Stimulated activated CD4-positive, alpha-beta T cell treated with anti-CD3 and anti-CD28 coated beads, Interleukin-4, amount 100 ng/mL, for 4 hours (primary cell): ENCODE data around the gene CEACAM18.
"Not testable (repeated sequence)": the region's sequence is repeated elsewhere in the genome, so short reads cannot be mapped to it uniquely, and the experiment has no call there.

Source experiments
- DNase-seq, 2 experiments: peaks; one replicate each; pipeline ENCODE4 v3.0.0-alpha.2; 2020

Gene CEACAM18

GRCh38 chr19:51500931-51501330, 22.6 kb downstream of the CEACAM18 start:
- not testable (repeated sequence) for DNase-seq

GRCh38 chr19:51501594-51502263, 23.4 kb downstream of the CEACAM18 start, which contains the start of gene SIGLEC12:
TSS of gene SIGLEC12 (minus strand) at chr19:51501800. CDS start at chr19:51501733, 67 bp downstream.
- peak in 1 of 2 experiments; percentile 22 for DNase-seq

GRCh38 chr19:51503286-51503817, 25.0 kb downstream of the CEACAM18 start:
- DNase-seq, result no peak

GRCh38 chr19:51503896-51504295, 25.6 kb downstream of the CEACAM18 start:
- DNase-seq, result no peak

- no peak for DNase-seq
These were observed 27.6 kb downstream of the CEACAM18 start for GRCh38 chr19:51505904-51506303.

GRCh38 chr19:51507192-51507591, 28.9 kb downstream of the CEACAM18 start:
- no peak for DNase-seq

GRCh38 chr19:51507640-51508058, 29.3 kb downstream of the CEACAM18 start:
- no peak for DNase-seq

GRCh38 chr19:51508059-51508733, 29.9 kb downstream of the CEACAM18 start:
- DNase-seq, result no peak

- DNase-seq, result no peak
These were observed 31.7 kb downstream of the CEACAM18 start for GRCh38 chr19:51509823-51510660.

- no peak for DNase-seq
These were observed 33.0 kb downstream of the CEACAM18 start for GRCh38 chr19:51511353-51511752.

- no peak for DNase-seq
These were observed 35.6 kb downstream of the CEACAM18 start for GRCh38 chr19:51513968-51514367.

- DNase-seq, result peak in 1 of 2 experiments; percentile 17
These were observed 36.6 kb downstream of the CEACAM18 start for GRCh38 chr19:51514866-51515481.

GRCh38 chr19:51520728-51521127, 42.4 kb downstream of the CEACAM18 start:
- no peak for DNase-seq

- DNase-seq, result no peak
These were observed 43.0 kb downstream of the CEACAM18 start for GRCh38 chr19:51521357-51521756.

GRCh38 chr19:51521781-51522180, 43.4 kb downstream of the CEACAM18 start:
- DNase-seq, result no peak

- DNase-seq, result no peak
These were observed 46.4 kb downstream of the CEACAM18 start for GRCh38 chr19:51524666-51525264.

- no peak for DNase-seq
These were observed 47.3 kb downstream of the CEACAM18 start for GRCh38 chr19:51525651-51526050.

- no peak for DNase-seq
These were observed 51.0 kb downstream of the CEACAM18 start for GRCh38 chr19:51529301-51529700.

- no peak for DNase-seq
These were observed 52.3 kb downstream of the CEACAM18 start for GRCh38 chr19:51530616-51531015.

- peak; percentile 3 to 30 for DNase-seq
These were observed 53.3 kb downstream of the CEACAM18 start, which contains the start of gene SIGLEC6 for GRCh38 chr19:51531349-51532315. TSS of gene SIGLEC6 (minus strand) at chr19:51531670. CDS start at chr19:51531648, 22 bp downstream.

- no peak for DNase-seq
These were observed 57.2 kb downstream of the CEACAM18 start for GRCh38 chr19:51535535-51535934.
